Measurements from ENCODE around the gene CADM1. TPM values are rescaled to one million over a fixed set of nuclear protein-coding genes. Genes with fewer than 3 reads are reported as not detected.

CADM1 gene
- total and polyA plus RNA-seq, 4 donors, result 31.7 to 243 (median 77.9) TPM

- no peak for TF ChIP-seq CTCF (IDR thresholded peaks at IDR 0.05; ENCODE audit: control extremely low read depth, extremely low read depth)
- Histone ChIP-seq H3K27ac (ENCODE audit: low read depth in 1 of 2, low read length in 1 of 2) (no peak overlapping the region), H3K9ac (ENCODE audit: insufficient read depth in 1 of 2, low read length in 2 of 2) (no peak overlapping the region), H3K4me3 (no peak overlapping the region), H3K4me1 (ENCODE audit: control insufficient read depth in 5 of 5, insufficient read depth in 5 of 5, low read length in 5 of 5) (peaks cover 0 to 21% (median 9%) of the 10 kb centered on the region in 5 donors), H3K36me3 (ENCODE audit: control insufficient read depth in 4 of 4, insufficient read depth in 4 of 4, low read length in 4 of 4) (no peaks in the 10 kb centered on the region), H3K9me3 (ENCODE audit: control insufficient read depth in 4 of 4, insufficient read depth in 3 of 4, low read length in 3 of 4) (no peaks in the 10 kb centered on the region), H3K27me3 (ENCODE audit: control insufficient read depth in 3 of 3, insufficient read depth in 3 of 3, low read length in 2 of 3) (no peaks in the 10 kb centered on the region)
- DNase-seq (no peak), ATAC-seq (ENCODE audit: insufficient read depth, low FRiP score) (no peak)
- whole genome bisulfite sequencing, 2 donors, result 100% methylated on average over 1 of the region's 1 CpG
Measured at GRCh38 chr11:115242982-115243381, 261.2 kb downstream of the CADM1 start.

GRCh38 chr11:115241899-115242298 is 262.3 kb downstream of the CADM1 start:
- Histone ChIP-seq H3K27me3 (ENCODE audit: control insufficient read depth in 3 of 3, insufficient read depth in 3 of 3, low read length in 2 of 3) (no peaks in the 10 kb centered on the region), H3K4me1 (ENCODE audit: control insufficient read depth in 5 of 5, insufficient read depth in 5 of 5, low read length in 5 of 5) (peaks cover 0 to 21% (median 9%) of the 10 kb centered on the region in 5 donors), H3K9me3 (ENCODE audit: control insufficient read depth in 4 of 4, insufficient read depth in 3 of 4, low read length in 3 of 4) (no peaks in the 10 kb centered on the region), H3K27ac (ENCODE audit: low read depth in 1 of 2, low read length in 1 of 2) (no peak overlapping the region), H3K36me3 (ENCODE audit: control insufficient read depth in 4 of 4, insufficient read depth in 4 of 4, low read length in 4 of 4) (peaks cover 0 to 4% (median 0%) of the 10 kb centered on the region in 4 donors), H3K9ac (ENCODE audit: insufficient read depth in 1 of 2, low read length in 2 of 2) (no peak overlapping the region), H3K4me3 (no peak overlapping the region)
- no peak for DNase-seq
- TF ChIP-seq CTCF (IDR thresholded peaks at IDR 0.05; ENCODE audit: control extremely low read depth, extremely low read depth), result no peak
- no peak for ATAC-seq (ENCODE audit: insufficient read depth, low FRiP score)
- 92 to 93% methylated on average over 4 of the region's 4 CpGs for WGBS, 2 donors

GRCh38 chr11:115238791-115239190 is 265.4 kb downstream of the CADM1 start:
- WGBS, 2 donors, result 96 to 98% methylated on average over 2 of the region's 2 CpGs

More at GRCh38 chr11:115238791-115239190, 265.4 kb downstream of the CADM1 start:
- no peak overlapping the region for H3K27ac ChIP-seq (ENCODE audit: low read depth in 1 of 2, low read length in 1 of 2)
- ATAC-seq (ENCODE audit: insufficient read depth, low FRiP score), result no peak
- DNase-seq, result no peak
- peaks cover 0 to 4% (median 0%) of the 10 kb centered on the region in 5 donors for H3K4me1 ChIP-seq (ENCODE audit: control insufficient read depth in 5 of 5, insufficient read depth in 5 of 5, low read length in 5 of 5)
- H3K27me3 ChIP-seq (ENCODE audit: control insufficient read depth in 3 of 3, insufficient read depth in 3 of 3, low read length in 2 of 3), result no peaks in the 10 kb centered on the region
- no peak overlapping the region for H3K4me3 ChIP-seq
- TF ChIP-seq CTCF (IDR thresholded peaks at IDR 0.05; ENCODE audit: control extremely low read depth, extremely low read depth), result no peak
- H3K36me3 ChIP-seq (ENCODE audit: control insufficient read depth in 4 of 4, insufficient read depth in 4 of 4, low read length in 4 of 4), result peaks cover 0 to 4% (median 0%) of the 10 kb centered on the region in 4 donors
- no peaks in the 10 kb centered on the region for H3K9me3 ChIP-seq (ENCODE audit: control insufficient read depth in 4 of 4, insufficient read depth in 3 of 4, low read length in 3 of 4)
- H3K9ac ChIP-seq (ENCODE audit: insufficient read depth in 1 of 2, low read length in 2 of 2), result no peak overlapping the region
